ACC112 (cell line): ENCODE data around the gene ANKRD44.

Source experiments
- H2AFZ ChIP-seq: fragments of 200-600 bp; sonication (generic); one replicate; pipeline ENCODE4 v1.6.0; 2017; ENCODE audit warnings: antibody characterized with exemption, low read length; ENCODE audit not compliant: unreplicated experiment
- H3K27ac ChIP-seq: fragments of 200-600 bp; sonication (generic); 2 replicates; pipeline ENCODE4 v1.5.1; 2014; ENCODE audit warnings: low read depth, mild to moderate bottlenecking, antibody characterized with exemption, low read length, moderate library complexity
- H3K27me3 ChIP-seq: fragments of 200-600 bp; sonication (generic); 2 replicates; pipeline ENCODE4 v1.6.1; 2014; ENCODE audit warnings: mild to moderate bottlenecking, antibody characterized with exemption, low read length, moderate library complexity, mixed read lengths; ENCODE audit not compliant: insufficient read depth
- H3K36me3 ChIP-seq: fragments of 200-600 bp; sonication (generic); 2 replicates; pipeline ENCODE4 v1.6.1; 2016; ENCODE audit warnings: mild to moderate bottlenecking, antibody characterized with exemption, low read length, moderate library complexity, mixed read lengths; ENCODE audit not compliant: insufficient read depth
- H3K4me1 ChIP-seq: fragments of 200-600 bp; sonication (generic); one replicate; pipeline ENCODE4 v1.6.1; 2016; ENCODE audit warnings: low read length, mixed read lengths; ENCODE audit not compliant: insufficient read depth, unreplicated experiment, control insufficient read depth
- H3K4me3 ChIP-seq: fragments of 200-600 bp; sonication (generic); 2 replicates; pipeline ENCODE4 v1.5.1; 2014; ENCODE audit warnings: mild to moderate bottlenecking, low read depth, low read length
- H3K79me2 ChIP-seq: fragments of 200-600 bp; sonication (generic); one replicate; pipeline ENCODE4 v1.6.0; 2016; ENCODE audit warnings: low read length; ENCODE audit not compliant: control insufficient read depth, unreplicated experiment, insufficient read depth

Gene ANKRD44

DNA sequence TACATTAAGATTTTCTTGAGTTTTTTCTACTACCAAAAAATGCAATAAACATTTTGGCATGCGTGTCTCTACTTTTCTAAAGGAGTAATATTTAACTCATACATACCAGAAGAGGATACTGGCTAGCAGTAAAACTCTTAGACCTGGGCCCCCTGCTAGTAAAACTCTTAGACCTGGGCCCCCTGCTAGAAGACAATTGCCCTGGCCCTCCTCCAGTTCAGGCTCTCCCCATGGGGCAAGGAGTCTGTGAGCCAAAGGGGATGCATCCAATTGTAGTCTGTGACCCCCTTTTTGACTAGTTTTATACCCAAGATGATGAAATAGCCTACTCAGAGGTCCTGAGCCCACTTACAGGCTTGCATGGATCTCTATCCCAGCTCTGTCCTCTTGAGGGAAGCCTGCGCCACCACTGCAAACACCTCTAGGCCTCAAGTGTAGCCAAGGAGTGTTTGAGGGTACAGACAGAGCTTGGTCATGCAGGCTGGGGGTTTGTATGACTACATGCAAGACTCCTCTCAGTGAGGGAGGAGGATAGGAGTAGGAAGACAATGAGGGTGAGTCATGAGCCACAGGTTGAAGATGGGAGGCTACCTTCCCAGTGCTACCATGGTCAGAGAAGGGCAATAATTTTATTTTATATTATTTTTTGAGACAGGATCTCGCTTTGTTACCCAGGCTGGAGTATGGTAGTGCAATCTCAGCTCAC is 338.9 kb downstream of the ANKRD44 start:
- no peak overlapping the region for H2AFZ ChIP-seq
- no peaks in the 10 kb centered on the region for H3K36me3 ChIP-seq
- no peak overlapping the region for H3K27ac ChIP-seq
- H3K27me3 ChIP-seq: no peaks in the 10 kb centered on the region
- H3K79me2 ChIP-seq: no peaks in the 10 kb centered on the region
- H3K4me1 ChIP-seq: no peaks in the 10 kb centered on the region
- H3K4me3 ChIP-seq: no peak overlapping the region

DNA sequence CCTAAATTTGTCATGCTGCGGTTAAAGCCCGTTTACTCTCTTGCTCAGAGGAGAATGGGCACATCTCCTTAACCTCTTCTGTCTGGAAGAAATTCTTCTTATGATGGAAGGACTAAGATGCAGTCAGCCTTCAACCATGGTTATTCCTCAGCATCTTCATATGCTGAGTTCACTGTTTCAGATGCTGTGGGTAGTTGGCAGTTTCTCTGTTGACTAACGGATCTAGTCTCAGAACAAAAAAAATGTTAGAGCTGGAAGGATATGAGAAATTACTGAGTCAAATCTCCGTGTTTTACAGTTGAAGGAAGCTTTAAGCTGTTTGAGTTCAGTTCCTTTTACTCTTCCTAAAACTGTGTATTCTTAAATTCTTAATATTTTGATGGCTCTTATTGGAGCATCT is 340.5 kb downstream of the ANKRD44 start:
- Histone ChIP-seq H3K27ac (no peak overlapping the region), H3K4me1 (peaks cover 8% of the 10 kb centered on the region), H3K27me3 (no peaks in the 10 kb centered on the region)

DNA sequence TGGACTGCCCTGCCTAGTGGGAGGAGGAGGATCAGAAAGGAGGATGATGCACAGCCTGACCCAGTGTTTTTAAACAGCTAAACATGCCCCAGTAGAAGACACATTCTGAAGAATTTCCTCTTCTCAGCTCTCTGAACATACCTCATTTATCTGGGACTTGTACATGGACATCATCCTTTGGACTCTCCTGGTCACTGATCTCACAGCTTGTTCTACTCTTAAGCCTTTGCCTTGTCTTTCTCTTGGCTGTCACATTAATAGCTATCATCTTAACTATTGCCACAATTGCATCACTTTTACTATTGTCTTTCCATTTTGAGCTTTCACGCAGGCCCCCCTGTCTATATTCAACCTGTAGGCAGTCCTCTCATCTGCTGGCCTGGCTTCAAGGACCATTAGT is 342.1 kb downstream of the ANKRD44 start:
- Histone ChIP-seq H3K79me2 (no peaks in the 10 kb centered on the region), H3K4me1 (peaks cover 8% of the 10 kb centered on the region), H3K27ac (no peak overlapping the region), H3K27me3 (no peaks in the 10 kb centered on the region), H3K4me3 (no peak overlapping the region), H3K36me3 (no peaks in the 10 kb centered on the region), H2AFZ (no peak overlapping the region)

More for the DNA sequence above, 340.5 kb downstream of the ANKRD44 start:
- H2AFZ ChIP-seq: peak overlapping the region; percentile 36
- H3K36me3 ChIP-seq: no peaks in the 10 kb centered on the region
- no peaks in the 10 kb centered on the region for H3K79me2 ChIP-seq
- H3K4me3 ChIP-seq: no peak overlapping the region

DNA sequence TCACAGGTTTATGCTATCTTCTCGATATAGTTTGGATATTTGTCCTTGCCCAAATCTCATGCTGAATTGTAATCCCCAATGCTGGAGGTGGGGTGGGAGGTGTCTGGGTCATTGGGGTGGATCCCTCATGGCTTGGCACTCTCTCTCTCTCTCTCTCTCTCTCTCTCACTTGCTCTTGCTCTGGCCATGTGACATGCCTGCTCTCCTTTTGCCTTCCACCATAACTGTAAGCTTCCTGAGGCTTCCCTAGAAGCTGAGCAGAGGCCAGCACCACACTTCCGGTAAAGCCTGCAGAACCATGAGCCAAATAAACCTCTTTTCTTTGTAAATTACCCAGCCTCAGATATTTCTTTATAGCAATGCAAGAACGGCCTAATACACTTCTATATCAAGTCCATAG is 342.8 kb downstream of the ANKRD44 start:
- Histone ChIP-seq H3K4me1 (peaks cover 8% of the 10 kb centered on the region), H3K27me3 (no peaks in the 10 kb centered on the region), H2AFZ (peak overlapping the region; percentile 94), H3K27ac (no peak overlapping the region), H3K4me3 (peak overlapping the region; percentile 70), H3K36me3 (no peaks in the 10 kb centered on the region), H3K79me2 (no peaks in the 10 kb centered on the region)

DNA sequence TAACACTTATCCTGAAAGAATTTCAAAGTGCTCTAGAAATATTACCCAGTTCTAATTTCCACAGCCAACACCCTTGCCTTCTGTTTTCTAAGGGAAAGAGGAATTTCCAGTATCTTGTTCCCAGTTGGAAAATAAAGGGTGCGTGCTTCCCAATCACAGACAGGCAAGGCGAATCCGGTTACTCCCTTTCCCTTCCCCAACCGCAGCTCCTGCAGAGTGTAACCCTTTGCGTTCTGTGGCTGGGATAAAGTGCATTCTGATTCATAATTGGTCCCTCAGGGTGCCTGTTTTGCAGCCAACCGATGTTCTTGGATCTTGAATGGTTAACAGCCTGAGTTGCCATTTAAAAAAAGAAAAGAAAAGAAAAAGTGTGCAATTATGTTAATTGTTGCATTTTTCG is 343.5 kb downstream of the ANKRD44 start:
- H3K79me2 ChIP-seq: no peaks in the 10 kb centered on the region
- peak overlapping the region; percentile 70 for H3K4me3 ChIP-seq
- H3K4me1 ChIP-seq: peaks cover 8% of the 10 kb centered on the region
- H3K27ac ChIP-seq: peak overlapping the region; percentile 5
- H3K27me3 ChIP-seq: no peaks in the 10 kb centered on the region
- peak overlapping the region; percentile 94 for H2AFZ ChIP-seq
- H3K36me3 ChIP-seq: no peaks in the 10 kb centered on the region

DNA sequence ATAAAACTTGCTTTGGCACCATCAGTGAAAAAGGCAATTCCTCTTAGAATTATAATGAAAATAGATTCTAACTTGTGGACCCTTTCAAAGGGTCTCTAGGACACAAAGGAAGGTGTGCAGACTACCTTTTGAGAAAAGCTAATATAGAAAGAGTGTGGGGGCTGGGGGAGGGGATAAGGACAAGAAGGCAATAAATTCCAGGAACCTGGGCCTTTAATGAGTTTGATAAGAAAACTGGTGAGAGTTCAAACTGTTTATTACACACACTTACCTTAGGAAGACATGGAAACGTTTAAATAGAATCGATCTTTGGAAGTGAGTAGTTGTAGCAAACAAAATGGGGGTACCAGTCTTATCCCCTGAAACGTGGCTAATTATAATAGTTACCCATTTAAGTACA is 344.5 kb downstream of the ANKRD44 start:
- H3K4me1 ChIP-seq: peaks cover 8% of the 10 kb centered on the region
- no peaks in the 10 kb centered on the region for H3K27me3 ChIP-seq
- no peak overlapping the region for H3K27ac ChIP-seq
- no peaks in the 10 kb centered on the region for H3K79me2 ChIP-seq
- no peak overlapping the region for H3K4me3 ChIP-seq
- peak overlapping the region; percentile 63 for H2AFZ ChIP-seq
- no peaks in the 10 kb centered on the region for H3K36me3 ChIP-seq

DNA sequence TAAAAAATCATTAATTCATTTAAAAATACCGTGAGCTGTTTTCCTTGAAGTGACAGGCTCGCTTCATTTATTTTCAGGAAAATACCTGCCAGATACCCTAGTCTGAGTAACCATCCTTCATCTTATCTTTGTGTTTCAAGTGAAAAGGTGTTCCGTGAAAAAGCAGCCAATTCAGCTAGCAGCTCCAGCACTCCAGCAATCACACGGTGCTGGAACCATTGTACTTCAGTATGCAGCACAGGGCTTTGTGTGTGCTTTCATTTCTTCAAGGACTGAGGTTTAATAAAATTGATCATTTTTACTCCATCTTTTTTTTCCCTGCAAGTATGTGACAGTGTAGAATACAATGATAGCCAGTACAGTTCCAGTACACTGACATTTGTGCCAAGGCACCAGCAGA is 344.9 kb downstream of the ANKRD44 start:
- H3K27ac ChIP-seq: no peak overlapping the region
- H3K4me3 ChIP-seq: no peak overlapping the region
- no peaks in the 10 kb centered on the region for H3K27me3 ChIP-seq
- peaks cover 8% of the 10 kb centered on the region for H3K4me1 ChIP-seq
- no peaks in the 10 kb centered on the region for H3K79me2 ChIP-seq
- no peaks in the 10 kb centered on the region for H3K36me3 ChIP-seq
- peak overlapping the region; percentile 63 for H2AFZ ChIP-seq

GRCh38 chr2:196963961-196964360 is 346.6 kb downstream of the ANKRD44 start:
- no peak overlapping the region for H2AFZ ChIP-seq
- no peak overlapping the region for H3K27ac ChIP-seq
- H3K4me3 ChIP-seq: no peak overlapping the region
- H3K36me3 ChIP-seq: no peaks in the 10 kb centered on the region
- no peaks in the 10 kb centered on the region for H3K79me2 ChIP-seq
- peaks cover 8% of the 10 kb centered on the region for H3K4me1 ChIP-seq
- no peaks in the 10 kb centered on the region for H3K27me3 ChIP-seq

GRCh38 chr2:196963043-196963442 is 347.5 kb downstream of the ANKRD44 start:
- no peaks in the 10 kb centered on the region for H3K36me3 ChIP-seq
- no peak overlapping the region for H2AFZ ChIP-seq
- no peaks in the 10 kb centered on the region for H3K27me3 ChIP-seq
- H3K79me2 ChIP-seq: no peaks in the 10 kb centered on the region
- no peak overlapping the region for H3K4me3 ChIP-seq
- H3K4me1 ChIP-seq: peaks cover 8% of the 10 kb centered on the region
- H3K27ac ChIP-seq: no peak overlapping the region

GRCh38 chr2:196962325-196962724 is 348.3 kb downstream of the ANKRD44 start:
- Histone ChIP-seq H3K79me2 (no peaks in the 10 kb centered on the region), H3K4me3 (no peak overlapping the region), H3K27ac (no peak overlapping the region), H3K36me3 (no peaks in the 10 kb centered on the region), H2AFZ (no peak overlapping the region), H3K4me1 (peaks cover 8% of the 10 kb centered on the region), H3K27me3 (no peaks in the 10 kb centered on the region)

DNA sequence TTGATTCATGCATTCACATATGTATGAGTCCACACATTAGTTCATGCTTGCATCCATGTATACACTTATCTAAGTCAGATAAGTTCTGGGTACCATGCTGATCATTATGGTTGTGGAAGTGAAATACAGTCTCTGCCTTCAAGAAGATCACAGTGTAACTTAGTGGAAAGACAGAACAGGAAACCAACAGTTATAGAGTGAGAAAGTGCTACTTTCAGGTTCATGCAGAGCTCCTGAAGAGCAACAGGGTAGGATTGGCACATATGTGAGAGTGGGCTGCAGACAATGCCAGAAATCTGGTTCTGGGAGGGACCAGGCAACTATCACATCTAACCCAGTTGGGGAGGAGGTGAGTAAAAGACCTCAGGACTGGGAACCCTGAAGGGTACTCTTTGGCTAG is 348.7 kb downstream of the ANKRD44 start:
- no peaks in the 10 kb centered on the region for H3K36me3 ChIP-seq
- peaks cover 8% of the 10 kb centered on the region for H3K4me1 ChIP-seq
- no peak overlapping the region for H2AFZ ChIP-seq
- H3K79me2 ChIP-seq: no peaks in the 10 kb centered on the region
- no peak overlapping the region for H3K27ac ChIP-seq
- no peaks in the 10 kb centered on the region for H3K27me3 ChIP-seq
- H3K4me3 ChIP-seq: no peak overlapping the region
